GM12801 (cell line): ENCODE data around the gene ROBO1.

Source experiments
- TF ChIP-seq, protein P1 (sequence below): IDR thresholded peaks from one replicate; pipeline ENCODE4 v1.5.1; 2011; ENCODE audit warnings: control low read depth; ENCODE audit not compliant: insufficient read length; ENCODE audit errors: extremely low read depth

ROBO1 gene

DNA sequence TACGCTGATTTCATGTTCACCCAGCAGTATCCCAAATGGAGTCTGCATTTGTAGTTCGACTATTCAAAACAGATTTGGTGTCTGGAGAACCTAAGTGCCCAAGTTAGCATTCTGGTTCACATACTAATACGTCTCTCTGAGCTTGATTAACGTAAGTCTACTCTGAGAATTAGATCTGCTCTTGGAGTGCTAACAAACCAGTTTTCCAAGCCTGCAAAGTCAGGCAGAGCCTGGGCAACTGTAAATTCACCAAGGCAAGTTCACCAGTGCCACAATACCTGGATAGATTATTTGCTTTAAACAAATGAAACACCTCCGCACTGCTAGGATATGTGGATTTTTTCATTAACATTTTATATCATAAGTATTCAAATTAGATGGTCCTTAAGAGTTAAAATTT, 912.6 kb downstream of the ROBO1 start:
- TF ChIP-seq, protein P1, sequence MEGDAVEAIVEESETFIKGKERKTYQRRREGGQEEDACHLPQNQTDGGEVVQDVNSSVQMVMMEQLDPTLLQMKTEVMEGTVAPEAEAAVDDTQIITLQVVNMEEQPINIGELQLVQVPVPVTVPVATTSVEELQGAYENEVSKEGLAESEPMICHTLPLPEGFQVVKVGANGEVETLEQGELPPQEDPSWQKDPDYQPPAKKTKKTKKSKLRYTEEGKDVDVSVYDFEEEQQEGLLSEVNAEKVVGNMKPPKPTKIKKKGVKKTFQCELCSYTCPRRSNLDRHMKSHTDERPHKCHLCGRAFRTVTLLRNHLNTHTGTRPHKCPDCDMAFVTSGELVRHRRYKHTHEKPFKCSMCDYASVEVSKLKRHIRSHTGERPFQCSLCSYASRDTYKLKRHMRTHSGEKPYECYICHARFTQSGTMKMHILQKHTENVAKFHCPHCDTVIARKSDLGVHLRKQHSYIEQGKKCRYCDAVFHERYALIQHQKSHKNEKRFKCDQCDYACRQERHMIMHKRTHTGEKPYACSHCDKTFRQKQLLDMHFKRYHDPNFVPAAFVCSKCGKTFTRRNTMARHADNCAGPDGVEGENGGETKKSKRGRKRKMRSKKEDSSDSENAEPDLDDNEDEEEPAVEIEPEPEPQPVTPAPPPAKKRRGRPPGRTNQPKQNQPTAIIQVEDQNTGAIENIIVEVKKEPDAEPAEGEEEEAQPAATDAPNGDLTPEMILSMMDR, result no peak

DNA sequence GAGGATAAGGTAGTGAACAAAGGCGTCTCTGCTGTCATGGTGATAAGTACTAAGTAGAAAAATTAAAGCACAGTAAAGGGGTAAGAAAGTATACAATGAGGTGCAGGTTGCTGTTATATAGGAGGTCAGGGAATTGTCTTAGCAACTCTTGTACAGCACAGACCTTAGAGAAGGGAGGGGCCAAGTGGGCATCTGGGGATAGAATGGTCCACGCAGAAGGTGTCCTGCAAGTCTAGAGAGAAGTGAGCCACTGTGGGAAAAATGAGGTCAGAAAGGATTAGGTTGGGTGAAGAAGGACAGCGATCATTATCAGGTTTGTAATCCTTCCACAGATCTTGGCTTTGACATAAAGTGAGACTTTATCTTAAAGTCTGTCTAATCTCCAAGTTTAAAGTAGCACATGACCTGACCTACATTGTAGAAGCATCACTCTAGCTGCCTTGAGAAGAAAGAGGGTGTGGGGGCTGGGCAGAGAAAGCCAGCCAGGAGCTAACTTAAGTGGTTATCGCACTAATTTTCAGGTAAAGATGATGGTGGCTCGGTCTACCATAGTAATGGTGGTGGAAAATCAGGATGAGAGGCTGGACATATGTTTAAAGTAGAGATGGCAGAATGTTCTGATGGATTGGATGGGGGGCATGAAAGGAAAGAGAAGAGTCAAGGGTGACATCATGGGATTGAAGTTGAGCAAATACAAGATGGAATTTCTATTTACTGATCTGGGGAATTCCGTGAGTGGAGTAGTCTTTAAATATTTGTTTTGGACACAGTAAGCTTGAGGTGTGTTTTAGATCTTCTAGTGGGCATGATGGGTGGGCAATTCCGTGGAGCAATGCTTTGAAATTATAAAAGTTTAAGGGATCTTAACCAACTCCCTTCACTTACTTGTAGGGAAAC, 919.2 kb downstream of the ROBO1 start:
- TF ChIP-seq, protein P1, result no peak

- TF ChIP-seq, protein P1, result no peak
Measured at GRCh38 chr3:78847603-78848002, 920.2 kb downstream of the ROBO1 start.

DNA sequence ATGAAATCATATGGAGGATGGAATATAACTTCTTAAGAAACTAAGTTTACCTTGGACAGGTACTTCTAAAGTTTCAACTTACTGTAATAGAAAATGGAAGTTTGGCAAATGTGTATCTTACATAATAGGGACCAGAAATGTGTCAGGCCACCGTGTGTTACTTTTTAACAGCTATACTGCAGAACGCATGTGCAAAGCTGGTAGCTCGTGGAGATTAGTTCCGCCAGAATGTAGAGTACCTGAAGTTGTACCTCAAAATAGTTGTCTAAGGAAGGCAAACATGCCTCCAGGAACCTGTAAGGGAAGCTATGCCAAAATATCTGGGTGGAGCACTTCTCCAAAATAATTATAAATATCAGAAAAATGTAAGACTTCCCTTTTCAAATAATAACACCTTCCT, 920.6 kb downstream of the ROBO1 start:
- TF ChIP-seq, protein P1, result no peak

- TF ChIP-seq, protein P1, result no peak
Measured at GRCh38 chr3:78846718-78847117, 921.1 kb downstream of the ROBO1 start.

- TF ChIP-seq, protein P1, result no peak
Measured at GRCh38 chr3:78845605-78846004, 922.2 kb downstream of the ROBO1 start.

- TF ChIP-seq, protein P1, result no peak
Measured at GRCh38 chr3:78844307-78844706, 923.5 kb downstream of the ROBO1 start.
